NT2/D1 (cell line): ENCODE results near the gene SPATA13.

ENCODE experiments used
- DNase-seq: peaks from one replicate; pipeline ENCODE4 v3.0.0-alpha.2; 2011; ENCODE audit warnings: low read depth, low spot score
- H3K27me3 ChIP-seq: 2 replicates; pipeline ENCODE4 v1.6.0; 2011; ENCODE audit warnings: mild to moderate bottlenecking; ENCODE audit not compliant: insufficient read length, insufficient read depth
- H3K36me3 ChIP-seq: 2 replicates; pipeline ENCODE4 v1.6.1; 2011; ENCODE audit warnings: mild to moderate bottlenecking, low read length, mixed read lengths; ENCODE audit not compliant: insufficient read depth, insufficient read length
- H3K4me1 ChIP-seq: 2 replicates; pipeline ENCODE4 v1.5.1; 2011; ENCODE audit not compliant: insufficient read depth, insufficient read length
- H3K4me3 ChIP-seq: 2 replicates; pipeline ENCODE4 v1.5.1; 2011; ENCODE audit warnings: low read depth; ENCODE audit not compliant: insufficient read length
- H3K9ac ChIP-seq: 2 replicates; pipeline ENCODE4 v1.6.0; 2011; ENCODE audit warnings: low read depth; ENCODE audit not compliant: insufficient read length
- H3K9me3 ChIP-seq: 2 replicates; pipeline ENCODE4 v1.5.1; 2011; ENCODE audit warnings: mild to moderate bottlenecking, low read length; ENCODE audit not compliant: insufficient read depth
- SUZ12 ChIP-seq: IDR thresholded peaks from 2 replicates; pipeline ENCODE4 v1.6.1; 2011; ENCODE audit not compliant: insufficient read length, insufficient read depth; ENCODE audit errors: extremely low read depth
- YY1 ChIP-seq: IDR thresholded peaks from 2 replicates; pipeline ENCODE4 v1.6.1; 2011; ENCODE audit not compliant: insufficient read length, insufficient read depth
- ZNF274 ChIP-seq: IDR thresholded peaks from 2 replicates; pipeline ENCODE4 v1.6.1; 2011; ENCODE audit warnings: mild to moderate bottlenecking, low read depth, low read length

SPATA13 gene

DNA sequence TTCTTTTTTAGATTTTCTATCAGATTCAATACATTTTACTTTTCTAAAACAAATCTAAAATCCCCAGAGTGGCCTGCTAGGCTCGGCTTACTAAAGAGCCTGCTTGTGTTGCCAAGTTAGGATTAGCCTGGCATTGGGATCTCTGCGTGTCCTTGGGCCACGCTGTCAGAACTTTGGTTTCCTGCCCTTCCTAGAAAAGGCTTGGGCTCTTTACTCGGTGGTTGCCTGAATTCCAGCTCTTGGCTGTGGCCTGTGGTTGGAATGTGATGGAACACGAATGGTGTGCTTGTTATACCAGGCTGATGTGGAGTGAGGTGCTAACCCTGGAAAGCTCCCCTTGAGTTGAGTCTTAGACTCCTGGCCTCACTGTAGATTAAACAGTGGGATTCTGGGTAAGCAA is 8.5 kb downstream of the SPATA13 start:
- Histone ChIP-seq H3K4me1 (peaks cover 6% of the 10 kb centered on the region), H3K9ac (no peak overlapping the region), H3K9me3 (no peaks in the 10 kb centered on the region), H3K4me3 (no peak overlapping the region), H3K27me3 (no peaks in the 10 kb centered on the region), H3K36me3 (peaks cover 45% of the 10 kb centered on the region)
- no peak for DNase-seq
- no peak for TF ChIP-seq SUZ12
- TF ChIP-seq ZNF274, result no peak
- no peak for TF ChIP-seq YY1

DNA sequence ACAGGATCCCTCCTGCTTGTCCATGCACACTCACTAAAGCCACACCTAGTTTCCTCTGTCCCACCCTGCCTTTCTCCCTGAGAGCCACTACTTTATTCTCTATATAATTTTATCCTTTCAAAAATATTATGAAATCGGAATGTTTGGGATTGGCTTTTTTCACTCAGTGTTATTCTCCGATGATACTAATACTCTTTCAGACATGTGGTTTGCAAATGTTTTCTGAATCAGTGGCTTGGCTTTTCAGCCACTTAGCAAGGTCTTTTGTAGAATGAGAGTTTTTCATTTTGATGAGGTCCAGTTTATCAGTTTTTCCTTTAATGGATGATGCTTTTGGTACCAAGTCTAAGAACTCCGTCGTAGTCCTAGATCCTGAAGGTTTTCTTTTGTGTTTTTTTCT is 11.6 kb downstream of the SPATA13 start:
- H3K27me3 ChIP-seq, result no peaks in the 10 kb centered on the region
- peaks cover 20% of the 10 kb centered on the region for H3K36me3 ChIP-seq
- no peak overlapping the region for H3K4me3 ChIP-seq
- H3K9ac ChIP-seq, result no peak overlapping the region
- DNase-seq, result no peak
- H3K9me3 ChIP-seq, result no peaks in the 10 kb centered on the region
- no peak for TF ChIP-seq YY1
- TF ChIP-seq ZNF274, result no peak
- TF ChIP-seq SUZ12, result no peak
- no peaks in the 10 kb centered on the region for H3K4me1 ChIP-seq

DNA sequence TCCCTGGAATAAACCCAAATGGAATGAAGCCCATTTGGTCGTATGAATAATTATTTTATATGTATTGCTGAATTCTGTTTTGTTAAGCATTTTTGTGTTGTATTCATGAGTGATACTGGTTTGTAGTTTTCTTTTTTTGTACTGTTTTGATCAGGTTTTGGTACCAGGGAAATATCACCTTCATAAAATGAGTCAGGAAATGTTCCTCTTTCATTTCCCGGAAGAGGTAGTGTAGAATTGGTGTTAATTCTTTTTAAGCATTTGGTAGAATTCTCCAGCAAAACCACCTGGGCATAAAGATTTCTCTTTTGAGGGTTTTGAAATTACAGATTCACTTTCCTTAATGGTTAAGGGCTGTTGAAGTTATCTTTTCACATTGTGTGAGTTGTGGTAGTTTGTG is 13.3 kb downstream of the SPATA13 start:
- no peak for TF ChIP-seq ZNF274
- TF ChIP-seq SUZ12, result no peak
- no peak for TF ChIP-seq YY1
- no peak overlapping the region for H3K4me3 ChIP-seq
- H3K9me3 ChIP-seq, result no peaks in the 10 kb centered on the region
- H3K36me3 ChIP-seq, result peaks cover 15% of the 10 kb centered on the region
- no peaks in the 10 kb centered on the region for H3K4me1 ChIP-seq
- H3K27me3 ChIP-seq, result no peaks in the 10 kb centered on the region
- DNase-seq, result no peak
- H3K9ac ChIP-seq, result no peak overlapping the region

DNA sequence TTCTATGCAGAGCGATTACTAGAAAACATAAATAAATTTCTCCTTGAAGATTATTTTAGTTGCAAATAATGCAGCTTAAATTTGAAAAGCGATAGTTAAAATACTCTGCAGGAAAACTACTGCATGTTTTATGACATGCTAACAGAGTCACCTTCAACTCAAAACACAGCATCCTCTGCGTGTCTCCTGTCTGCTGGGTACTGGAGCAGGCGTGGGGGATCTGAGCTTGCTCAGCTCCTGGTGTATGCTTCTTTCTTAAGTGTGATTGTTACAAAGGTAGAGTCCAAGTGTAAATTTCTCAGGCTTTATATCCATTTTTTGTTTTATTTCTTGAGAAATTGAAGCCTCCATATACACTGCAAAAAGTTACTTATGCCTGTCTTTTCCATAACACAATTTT is 15.3 kb downstream of the SPATA13 start:
- H3K4me1 ChIP-seq, result no peaks in the 10 kb centered on the region
- no peak for TF ChIP-seq YY1
- no peak for TF ChIP-seq SUZ12
- no peak for TF ChIP-seq ZNF274
- H3K9ac ChIP-seq, result no peak overlapping the region
- H3K4me3 ChIP-seq, result no peak overlapping the region
- no peaks in the 10 kb centered on the region for H3K27me3 ChIP-seq
- DNase-seq, result no peak
- no peaks in the 10 kb centered on the region for H3K9me3 ChIP-seq
- peaks cover 9% of the 10 kb centered on the region for H3K36me3 ChIP-seq

DNA sequence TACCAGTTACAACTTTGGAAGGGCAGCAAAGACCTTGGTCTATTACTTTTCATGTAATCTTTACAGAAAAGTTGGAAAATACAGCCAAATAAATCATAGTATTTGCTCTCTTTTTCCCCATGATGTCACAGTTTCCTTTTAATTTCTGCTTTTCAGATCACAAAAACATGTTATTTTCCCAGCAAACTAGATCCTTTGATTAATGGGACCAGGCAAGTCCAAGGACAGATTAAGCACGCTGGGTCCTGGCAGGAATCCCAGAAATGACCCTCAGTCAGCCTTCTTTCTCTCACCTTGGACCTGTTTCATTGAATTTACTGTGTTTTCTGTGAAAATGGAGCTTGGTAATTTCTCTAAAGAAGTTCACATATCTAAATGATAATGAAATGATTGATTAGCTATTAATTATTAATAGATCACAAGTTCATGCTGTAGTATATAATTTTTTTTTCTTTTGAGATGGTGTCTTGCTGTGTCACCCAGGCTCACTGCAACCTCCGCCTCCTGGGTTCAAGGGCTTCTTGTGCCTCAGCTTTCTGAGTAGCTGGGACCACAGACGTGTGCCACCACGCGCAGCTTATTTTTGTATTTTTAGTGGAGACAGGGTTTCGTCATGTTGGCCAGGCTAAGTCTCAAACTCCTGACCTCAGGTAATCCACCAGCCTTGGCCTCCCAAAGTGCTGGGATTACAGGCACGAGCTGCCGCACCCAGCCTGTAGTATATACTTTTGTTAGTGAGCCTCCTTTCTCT is 16.0 kb downstream of the SPATA13 start:
- no peaks in the 10 kb centered on the region for H3K9me3 ChIP-seq
- H3K9ac ChIP-seq, result no peak overlapping the region
- H3K4me1 ChIP-seq, result no peaks in the 10 kb centered on the region
- H3K4me3 ChIP-seq, result no peak overlapping the region
- H3K36me3 ChIP-seq, result peaks cover 3% of the 10 kb centered on the region
- no peak for DNase-seq
- TF ChIP-seq YY1, result no peak
- TF ChIP-seq ZNF274, result no peak
- TF ChIP-seq SUZ12, result no peak
- H3K27me3 ChIP-seq, result no peaks in the 10 kb centered on the region

DNA sequence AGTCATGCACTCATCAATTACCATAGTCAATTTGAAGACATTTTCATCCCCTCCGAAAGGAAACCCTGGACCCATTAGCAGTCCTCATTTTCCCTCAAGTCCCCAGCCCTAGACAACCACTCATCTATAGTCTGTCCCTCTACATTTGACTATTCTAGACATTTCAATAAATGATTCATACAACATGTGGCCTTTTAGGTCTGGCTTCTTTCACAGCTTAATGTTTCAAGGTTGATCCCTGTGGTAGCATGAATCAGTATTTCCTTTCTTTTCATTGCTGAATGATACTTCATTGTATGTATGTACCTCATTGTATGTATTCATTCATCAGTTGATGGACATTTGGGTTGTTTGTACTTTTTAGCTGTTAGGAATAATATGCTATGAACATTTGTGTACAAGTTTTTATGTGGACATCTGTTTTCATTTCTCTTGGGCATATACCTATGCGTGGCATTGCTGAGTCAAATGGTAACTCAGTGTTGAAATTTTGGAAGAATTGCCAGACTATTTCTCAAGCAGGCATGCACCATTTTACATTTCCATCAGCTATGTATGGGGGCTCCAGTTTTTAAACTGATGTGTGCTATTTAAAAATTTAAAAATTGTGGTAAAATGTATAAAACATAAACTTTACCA is 18.4 kb downstream of the SPATA13 start:
- no peaks in the 10 kb centered on the region; the same call in 1 of the 2 replicates for H3K9me3 ChIP-seq
- H3K36me3 ChIP-seq, result no peaks in the 10 kb centered on the region
- H3K9ac ChIP-seq, result no peak overlapping the region
- DNase-seq, result no peak
- H3K27me3 ChIP-seq, result no peaks in the 10 kb centered on the region
- no peaks in the 10 kb centered on the region for H3K4me1 ChIP-seq
- no peak overlapping the region for H3K4me3 ChIP-seq
- TF ChIP-seq ZNF274 (no peak), SUZ12 (no peak), YY1 (no peak)

DNA sequence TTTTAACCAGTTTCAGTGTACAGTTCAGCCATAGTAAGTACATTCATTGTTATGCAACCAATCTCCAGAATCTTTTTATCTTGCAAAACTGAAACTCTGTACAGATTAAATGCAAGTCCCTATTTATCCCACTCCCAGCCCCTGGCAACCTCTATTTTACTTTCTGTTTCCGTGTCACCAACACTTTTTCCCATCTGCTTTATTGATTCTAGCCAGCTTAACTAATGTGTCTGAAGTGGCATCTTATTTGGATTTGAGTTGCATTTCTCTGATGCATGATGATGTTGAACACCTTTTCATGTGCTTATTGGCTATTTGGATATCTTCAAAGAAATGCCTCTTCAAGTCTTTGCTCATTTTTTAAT is 18.9 kb downstream of the SPATA13 start:
- TF ChIP-seq SUZ12 (no peak), ZNF274 (no peak), YY1 (no peak)
- Histone ChIP-seq H3K9me3 (no peaks in the 10 kb centered on the region; the same call in 1 of the 2 replicates), H3K27me3 (no peaks in the 10 kb centered on the region), H3K4me3 (no peak overlapping the region), H3K4me1 (no peaks in the 10 kb centered on the region), H3K9ac (no peak overlapping the region), H3K36me3 (no peaks in the 10 kb centered on the region)
- no peak for DNase-seq
